Activated CD4-positive, CD25-positive, alpha-beta regulatory T cell treated with anti-CD3 and anti-CD28 coated beads, Interleukin-2, amount 50 U/mL, for 24 hours (primary cell): ENCODE measurements around the gene DYNC1H1.
"Not testable (repeated sequence)": the region's sequence is repeated elsewhere in the genome, so short reads cannot be mapped to it uniquely, and the experiment has no call there.

Experiments
- ATAC-seq, 2 donors: fragments of 150-1000 bp; cut with Tn5 transposase; one replicate each; pipeline ENCODE4 v1.10.0; 2021; ENCODE audit warnings: mild to moderate bottlenecking in 1 of 2, moderate library complexity in 1 of 2

The DYNC1H1 gene

GRCh38 chr14:101965770-101966722 lies 1.7 kb downstream of the DYNC1H1 start:
- ATAC-seq: no peak

- no peak for ATAC-seq
Observed at GRCh38 chr14:101966742-101967141, 2.4 kb downstream of the DYNC1H1 start.

GRCh38 chr14:101968186-101968585 lies 3.8 kb downstream of the DYNC1H1 start:
- ATAC-seq: no peak

- ATAC-seq: no peak
Observed at GRCh38 chr14:101969481-101969880, 5.1 kb downstream of the DYNC1H1 start.

- no peak for ATAC-seq
Observed at GRCh38 chr14:101970830-101971400, 6.5 kb downstream of the DYNC1H1 start.

GRCh38 chr14:101971458-101971857 lies 7.1 kb downstream of the DYNC1H1 start:
- ATAC-seq: not testable (repeated sequence)

- ATAC-seq: no peak
Observed at GRCh38 chr14:101972126-101972866, 7.9 kb downstream of the DYNC1H1 start.

GRCh38 chr14:101973356-101973755 lies 9.0 kb downstream of the DYNC1H1 start:
- no peak for ATAC-seq

GRCh38 chr14:101975231-101975630 lies 10.9 kb downstream of the DYNC1H1 start:
- ATAC-seq: no peak

- ATAC-seq: no peak
Observed at GRCh38 chr14:101977311-101978071, 13.1 kb downstream of the DYNC1H1 start.

- no peak for ATAC-seq
Observed at GRCh38 chr14:101979666-101980065, 15.3 kb downstream of the DYNC1H1 start.

- ATAC-seq: no peak
Observed at GRCh38 chr14:101980251-101980650, 15.9 kb downstream of the DYNC1H1 start.

GRCh38 chr14:101980700-101981099 lies 16.3 kb downstream of the DYNC1H1 start:
- ATAC-seq: peak; percentile 38 to 45

GRCh38 chr14:101982621-101983020 lies 18.2 kb downstream of the DYNC1H1 start:
- ATAC-seq: no peak

GRCh38 chr14:101984831-101985230 lies 20.5 kb downstream of the DYNC1H1 start:
- not testable (repeated sequence) for ATAC-seq

- ATAC-seq: no peak
Observed at GRCh38 chr14:101985957-101986356, 21.6 kb downstream of the DYNC1H1 start.

- no peak for ATAC-seq
Observed at GRCh38 chr14:101986953-101987352, 22.6 kb downstream of the DYNC1H1 start.

- no peak for ATAC-seq
Observed at GRCh38 chr14:101988377-101988776, 24.0 kb downstream of the DYNC1H1 start.

GRCh38 chr14:101991352-101991751 lies 27.0 kb downstream of the DYNC1H1 start:
- ATAC-seq: peak in 1 of 2 donors; percentile 70

- peak in 1 of 2 donors; percentile 22 for ATAC-seq
Observed at GRCh38 chr14:101992708-101993107, 28.3 kb downstream of the DYNC1H1 start.

- no peak for ATAC-seq
Observed at GRCh38 chr14:101997429-101998336, 33.3 kb downstream of the DYNC1H1 start.
